HG02840 (cell line): Measurements from ENCODE around the gene TBX15.

Experiments
- ATAC-seq: cut with Tn5 transposase; IDR thresholded peaks from one replicate; pipeline ENCODE4 v1.9.1; 2021; ENCODE audit warnings: mild to moderate bottlenecking, moderate library complexity, moderate number of reproducible peaks; ENCODE audit not compliant: unreplicated experiment, low FRiP score

Gene TBX15

GRCh38 chr1:118900643-118901440 lies 87.3 kb downstream of the TBX15 start:
- ATAC-seq = no peak

- no peak for ATAC-seq
Observed at GRCh38 chr1:118899340-118899739, 88.8 kb downstream of the TBX15 start.

GRCh38 chr1:118898712-118899111 lies 89.4 kb downstream of the TBX15 start:
- ATAC-seq = no peak

GRCh38 chr1:118896416-118896815 lies 91.7 kb downstream of the TBX15 start:
- no peak for ATAC-seq

- no peak for ATAC-seq
Observed at GRCh38 chr1:118894836-118895235, 93.3 kb downstream of the TBX15 start.

GRCh38 chr1:118890851-118891384 lies 97.2 kb downstream of the TBX15 start:
- no peak for ATAC-seq

GRCh38 chr1:118884946-118885345 lies 103.2 kb downstream of the TBX15 start:
- ATAC-seq = no peak

GRCh38 chr1:118881751-118882150 lies 106.4 kb downstream of the TBX15 start:
- ATAC-seq = no peak

- no peak for ATAC-seq
Observed at GRCh38 chr1:118878661-118879060, 109.5 kb downstream of the TBX15 start.

- ATAC-seq = no peak
Observed at GRCh38 chr1:118877668-118878396, 110.3 kb downstream of the TBX15 start.

- no peak for ATAC-seq
Observed at GRCh38 chr1:118871582-118872171, 116.5 kb downstream of the TBX15 start.

GRCh38 chr1:118868387-118868786 lies 119.8 kb downstream of the TBX15 start:
- no peak for ATAC-seq

GRCh38 chr1:118866330-118866729 lies 121.8 kb downstream of the TBX15 start:
- ATAC-seq = no peak

GRCh38 chr1:118863688-118864087 lies 124.5 kb downstream of the TBX15 start:
- no peak for ATAC-seq

GRCh38 chr1:118862755-118863154 lies 125.4 kb downstream of the TBX15 start:
- no peak for ATAC-seq

GRCh38 chr1:118861216-118861615 lies 126.9 kb downstream of the TBX15 start:
- no peak for ATAC-seq

GRCh38 chr1:118859999-118860398 lies 128.1 kb downstream of the TBX15 start:
- ATAC-seq = no peak

GRCh38 chr1:118846443-118846842 lies 141.7 kb downstream of the TBX15 start:
- no peak for ATAC-seq

GRCh38 chr1:118842452-118843201 lies 145.5 kb downstream of the TBX15 start:
- ATAC-seq = no peak

- no peak for ATAC-seq
Observed at GRCh38 chr1:118841521-118841920, 146.6 kb downstream of the TBX15 start.
